Stomach (tissue), 4 donors: Measurements from ENCODE around the gene SIM1.

Experiments
- CTCF ChIP-seq, 7 experiments: fragments of 450-650 bp in 4 of 7; fragments of 200-600 bp in 3 of 7; sonication (generic) in 3 of 7; IDR thresholded peaks; one replicate each; pipeline ENCODE4 v1.5.1; 2016 to 2019; ENCODE audit warnings: antibody characterized with exemption in 7 of 7, control low read depth in 2 of 7, mild to moderate bottlenecking in 1 of 7
- EP300 ChIP-seq: sonication (generic); formaldehyde crosslinking; IDR thresholded peaks from one replicate; pipeline ENCODE4 v1.6.1; 2017; ENCODE audit warnings: antibody characterized with exemption
- POLR2A ChIP-seq, 4 donors: fragments of 450-650 bp; IDR thresholded peaks; one replicate each; pipeline ENCODE4 v1.6.1; 2016; ENCODE audit warnings: antibody characterized with exemption in 4 of 4, control low read depth in 2 of 4, mild to moderate bottlenecking in 1 of 4, moderate library complexity in 1 of 4

GRCh38 chr6:100456908-100457235, 7.8 kb downstream of the SIM1 start:
- TF ChIP-seq POLR2A (IDR thresholded peaks at IDR 0.05): no peak
- no peak for TF ChIP-seq CTCF (IDR thresholded peaks at IDR 0.05)
- TF ChIP-seq EP300: no peak
